Pons (tissue), 1 donor: ENCODE results near the gene SLC22A15.
"Not testable (repeated sequence)": the region's sequence is repeated elsewhere in the genome, so short reads cannot be mapped to it uniquely, and the experiment has no call there.

Experiments
- DNase-seq: peaks from one replicate; pipeline ENCODE4 v3.0.0-alpha.2; 2016; ENCODE audit warnings: low spot score

The SLC22A15 gene

DNA sequence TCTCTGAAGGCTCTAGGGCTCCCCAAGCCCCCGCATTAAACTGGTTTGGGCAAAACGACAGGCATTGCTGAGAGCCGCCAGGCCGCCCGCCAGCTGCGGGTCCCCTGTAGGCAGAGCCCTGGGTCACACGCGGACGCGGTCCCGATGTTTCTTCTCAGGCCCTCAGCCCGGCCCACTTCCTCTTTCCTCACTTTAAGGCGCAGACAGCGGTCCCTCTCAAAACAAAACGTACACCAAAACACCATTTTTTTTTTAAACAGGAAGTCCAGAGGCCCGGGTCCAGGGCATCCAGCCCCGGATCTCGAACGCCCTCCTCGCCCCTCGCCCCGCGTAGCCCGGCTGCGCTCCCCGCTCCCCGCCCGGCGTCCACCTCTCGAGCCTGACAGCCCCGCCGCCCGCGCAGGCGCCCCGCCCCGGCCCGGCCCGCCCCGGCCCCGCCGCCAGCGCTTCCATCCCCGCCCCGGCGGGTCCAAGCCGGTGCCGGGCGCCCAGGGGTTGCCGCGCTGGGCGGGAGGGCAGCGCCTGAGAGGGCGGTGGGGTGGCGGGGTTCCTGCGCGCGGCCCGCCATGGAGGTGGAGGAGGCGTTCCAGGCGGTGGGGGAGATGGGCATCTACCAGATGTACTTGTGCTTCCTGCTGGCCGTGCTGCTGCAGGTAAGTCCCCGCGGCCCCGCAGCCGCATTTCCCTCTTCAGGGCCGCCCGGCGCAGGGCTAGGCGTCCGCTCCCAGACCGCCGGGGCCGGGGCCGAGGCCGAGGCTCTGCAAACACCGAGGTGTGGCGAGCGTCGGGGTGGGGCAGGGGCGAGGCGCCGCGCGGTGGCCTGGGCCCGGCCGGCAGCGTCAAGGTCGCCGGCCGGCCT lies at the start of gene SLC22A15:
Gene SLC22A15, plus strand, starts transcription at position 452 of the 859 bp plus-strand sequence. Its CDS starts 115 bp downstream, at position 567.
- peak; percentile 54 for DNase-seq

DNA sequence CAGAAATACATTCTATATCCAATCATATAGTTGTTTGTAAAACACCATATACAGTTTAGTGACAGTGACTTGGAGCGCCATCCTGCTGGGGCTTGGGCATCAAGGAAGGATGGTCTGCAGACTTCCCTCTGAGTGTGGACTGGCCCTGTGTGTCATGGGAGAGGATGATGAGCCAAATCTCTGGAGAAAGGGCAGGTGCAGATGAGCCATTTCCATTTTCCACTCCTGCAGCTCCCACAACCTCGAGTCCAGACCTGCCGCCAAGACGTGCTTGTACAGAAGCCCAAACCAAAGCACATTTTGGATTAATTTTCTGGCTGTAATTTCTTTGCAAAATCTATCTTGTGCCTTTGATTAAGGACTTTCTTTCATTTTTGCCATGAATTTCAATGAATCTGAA lies 48.3 kb upstream of the SLC22A15 start:
- DNase-seq, result no peak

DNA sequence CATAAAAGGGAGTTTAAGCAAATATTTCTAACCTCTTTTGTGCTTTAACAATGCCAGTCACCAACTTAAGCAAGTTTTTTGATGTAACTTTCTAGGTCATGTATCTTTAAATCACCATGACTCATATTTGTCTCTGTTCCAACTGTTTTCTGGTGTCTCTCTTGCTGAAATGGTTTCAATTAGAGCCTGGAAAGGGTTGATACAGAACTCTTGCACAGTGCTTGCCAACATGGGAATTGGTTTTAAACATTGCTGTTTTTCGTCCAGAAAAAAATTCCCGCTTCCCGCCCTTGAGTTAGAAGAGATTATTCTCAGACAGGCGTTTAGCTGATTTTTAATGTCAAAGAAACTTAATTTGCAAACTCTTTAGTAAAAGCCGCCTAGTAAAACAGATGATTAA lies 46.4 kb upstream of the SLC22A15 start:
- DNase-seq, result no peak

DNA sequence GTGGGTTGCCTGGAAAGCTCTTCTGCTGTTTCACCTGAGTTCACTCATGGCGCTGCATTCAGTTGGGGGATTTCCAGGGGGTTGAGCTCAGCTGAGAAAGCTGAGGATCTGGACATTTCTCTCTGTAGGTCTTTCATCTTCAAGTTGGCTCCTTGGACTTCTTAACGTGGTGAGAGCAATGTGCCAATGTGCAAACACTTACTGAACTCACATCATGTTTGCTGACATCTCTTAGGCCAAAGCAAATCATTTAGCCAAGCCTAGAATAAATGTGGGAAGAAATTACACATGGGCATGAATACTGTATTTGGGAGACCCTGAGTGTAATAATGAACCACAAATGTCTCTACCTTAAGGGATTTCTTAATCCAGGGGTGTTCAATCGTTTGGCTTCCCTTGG lies 42.7 kb upstream of the SLC22A15 start:
- no peak for DNase-seq

DNA sequence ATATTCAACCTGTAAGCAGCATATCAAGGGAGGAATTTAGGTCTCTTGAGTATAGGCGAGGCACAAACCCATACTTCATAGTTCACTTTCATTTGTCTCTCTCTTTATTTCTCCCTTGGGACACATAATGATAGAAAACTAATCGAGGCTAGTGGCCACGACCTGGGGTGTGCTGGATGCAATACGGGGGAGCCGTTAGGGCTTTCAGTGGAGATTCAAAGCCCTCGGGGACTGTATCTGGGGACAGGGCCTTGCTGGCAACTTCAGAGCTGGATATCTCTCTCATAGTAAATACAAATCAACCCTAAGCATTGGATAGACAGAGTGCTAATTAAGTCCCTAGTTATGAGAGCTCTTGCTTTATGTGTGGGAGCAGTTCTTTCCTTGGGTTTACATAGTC lies 36.9 kb upstream of the SLC22A15 start:
- DNase-seq, result no peak

DNA sequence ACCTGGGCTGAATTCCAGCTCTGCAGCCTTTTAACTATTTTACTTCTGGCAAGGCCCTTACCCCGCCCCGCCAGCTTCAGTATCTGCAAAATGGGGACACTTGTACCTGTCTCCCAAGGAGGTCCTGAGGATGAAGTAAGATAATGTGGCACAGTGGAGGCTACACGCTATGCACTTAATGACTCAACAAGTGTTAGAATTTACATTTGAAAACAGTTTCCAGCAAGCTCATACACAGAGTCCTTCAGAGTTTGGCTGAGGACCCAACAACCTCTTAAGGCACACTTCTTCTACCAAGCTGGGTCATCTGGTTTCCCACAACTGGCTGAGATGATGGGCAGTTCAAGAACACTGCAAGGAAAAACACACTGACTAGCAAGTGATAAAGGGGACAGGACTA lies 30.2 kb upstream of the SLC22A15 start:
- no peak for DNase-seq

DNA sequence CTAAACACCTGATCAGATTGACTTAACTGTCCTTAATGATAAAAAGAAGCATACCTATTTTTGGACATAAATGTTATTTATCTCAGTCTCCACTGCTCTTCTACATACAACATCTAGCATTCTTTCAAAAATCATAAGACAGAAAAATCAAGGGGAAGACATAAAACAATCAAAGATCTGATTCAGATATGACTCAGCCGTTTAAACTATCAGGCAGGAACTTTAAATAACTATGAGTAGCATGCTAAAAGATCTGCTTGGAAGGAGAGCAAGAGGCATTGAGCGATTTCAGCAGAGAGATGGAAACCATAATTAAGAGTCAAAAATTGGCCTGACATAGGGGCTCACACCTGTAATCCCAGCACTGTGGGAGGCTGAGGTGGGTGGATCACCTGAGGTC lies 27.2 kb upstream of the SLC22A15 start:
- DNase-seq, result no peak

DNA sequence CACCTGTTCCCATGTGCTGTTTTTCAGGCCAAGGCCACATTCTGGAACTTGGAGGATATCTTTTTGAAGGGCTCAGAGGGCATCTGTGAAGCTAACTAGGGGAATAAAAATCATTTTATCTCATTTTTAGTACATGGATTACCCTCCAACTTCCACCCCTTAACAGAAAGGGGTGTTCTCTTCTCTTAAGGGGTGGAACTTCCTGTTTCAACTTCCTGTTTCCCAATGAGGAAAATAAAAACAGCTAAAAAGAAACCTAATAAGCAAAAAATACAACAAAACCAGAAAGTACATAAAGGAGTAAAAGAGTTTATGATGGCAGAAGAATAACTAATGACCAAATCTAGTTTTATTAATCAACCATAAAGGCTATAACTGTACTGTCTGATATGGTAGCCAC lies 24.8 kb upstream of the SLC22A15 start:
- no peak for DNase-seq

DNA sequence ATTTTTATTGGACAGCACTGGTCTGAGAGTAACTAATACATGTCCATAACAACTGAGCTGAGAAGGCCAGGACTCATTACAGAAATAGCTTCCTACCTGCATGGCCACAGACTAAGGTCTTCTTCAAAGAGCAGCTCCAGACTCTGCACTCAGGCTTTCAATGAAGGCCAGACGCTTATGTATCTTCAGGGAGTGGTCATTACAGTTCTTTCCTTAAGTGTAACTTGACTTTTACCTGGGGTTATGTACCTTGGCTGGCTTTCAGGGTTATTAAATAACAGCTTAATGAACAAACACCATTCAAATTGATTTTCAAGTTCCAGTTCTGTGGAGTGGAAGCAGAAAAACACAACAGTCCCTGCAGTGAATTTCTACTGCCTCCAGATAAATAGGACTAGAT lies 23.8 kb upstream of the SLC22A15 start:
- no peak for DNase-seq

DNA sequence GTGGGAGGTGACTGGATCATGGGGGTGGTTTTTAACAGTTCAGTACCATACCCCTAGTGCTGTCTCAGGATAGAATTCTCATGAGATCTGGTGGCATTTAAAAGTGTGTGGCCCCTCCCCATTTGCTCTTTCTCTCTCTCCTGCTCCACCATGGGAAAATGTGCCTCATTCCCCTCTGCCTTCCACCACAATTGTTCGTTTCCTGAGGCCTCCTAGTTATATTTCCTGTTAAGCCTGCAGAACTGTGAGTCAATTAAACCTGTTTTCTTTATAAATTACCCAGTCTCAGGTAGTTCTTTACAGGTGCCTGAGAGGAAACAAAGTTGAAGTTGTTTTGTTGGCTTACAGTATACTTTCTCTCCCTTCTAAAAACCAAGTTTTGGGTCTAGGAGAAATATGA lies 23.1 kb upstream of the SLC22A15 start:
- DNase-seq, result no peak

DNA sequence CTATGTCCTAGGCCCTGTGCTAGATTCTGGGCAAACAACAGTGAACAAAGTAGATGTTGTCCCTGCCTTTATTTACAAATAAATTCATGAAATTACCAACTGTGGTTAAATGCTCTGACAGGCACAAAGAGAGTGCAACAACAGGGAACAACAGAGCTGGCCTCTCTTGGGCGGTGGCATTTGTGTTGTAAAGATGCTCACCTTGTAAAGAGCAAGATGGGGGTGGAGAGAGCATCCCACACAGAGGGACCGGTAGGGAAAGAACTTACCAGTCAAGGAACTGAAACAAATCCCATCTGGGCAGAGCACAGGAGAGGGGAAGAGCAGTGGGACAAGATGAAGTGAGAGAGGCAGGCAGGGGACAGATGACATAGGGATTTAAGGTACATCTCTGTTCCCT lies 21.6 kb upstream of the SLC22A15 start:
- no peak for DNase-seq

DNA sequence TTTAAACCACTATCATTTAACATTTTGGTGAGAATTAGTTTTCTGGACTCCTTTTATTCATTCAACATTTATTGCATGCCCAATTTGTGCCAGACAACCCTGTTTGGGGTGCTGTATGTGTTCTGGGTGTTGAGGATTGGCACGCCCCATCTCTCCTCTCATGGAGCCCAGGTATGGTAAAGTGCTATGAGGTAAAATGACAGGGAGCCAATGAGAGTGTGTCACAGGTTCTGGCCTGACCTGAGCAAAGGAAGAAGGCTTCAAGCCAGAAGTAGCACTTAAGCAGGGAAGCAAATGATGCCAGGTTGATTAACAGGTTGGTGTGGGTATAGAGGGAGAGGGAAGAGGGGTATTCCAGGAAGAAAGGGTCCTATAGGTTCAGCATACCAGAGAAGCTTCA lies 21.1 kb upstream of the SLC22A15 start:
- DNase-seq, result no peak

DNA sequence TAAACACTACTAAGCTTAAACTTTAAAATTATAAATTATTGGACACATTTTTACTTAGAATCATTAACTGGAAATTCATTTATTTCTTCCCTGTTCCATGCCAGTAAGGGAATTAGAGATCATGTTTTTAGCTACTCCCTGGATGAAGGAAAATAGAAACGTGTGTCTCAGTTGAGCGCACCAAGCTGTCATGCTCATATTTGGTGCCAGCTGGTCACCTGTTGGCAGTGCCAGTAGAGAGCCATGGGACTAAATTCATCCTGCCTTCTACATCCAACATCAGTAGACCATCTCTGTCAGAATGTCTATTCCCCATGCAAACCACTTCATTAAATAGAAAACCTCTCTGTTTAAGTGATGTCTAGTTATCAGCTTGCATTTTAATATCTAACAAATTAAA lies 17.4 kb upstream of the SLC22A15 start:
- no peak for DNase-seq

DNA sequence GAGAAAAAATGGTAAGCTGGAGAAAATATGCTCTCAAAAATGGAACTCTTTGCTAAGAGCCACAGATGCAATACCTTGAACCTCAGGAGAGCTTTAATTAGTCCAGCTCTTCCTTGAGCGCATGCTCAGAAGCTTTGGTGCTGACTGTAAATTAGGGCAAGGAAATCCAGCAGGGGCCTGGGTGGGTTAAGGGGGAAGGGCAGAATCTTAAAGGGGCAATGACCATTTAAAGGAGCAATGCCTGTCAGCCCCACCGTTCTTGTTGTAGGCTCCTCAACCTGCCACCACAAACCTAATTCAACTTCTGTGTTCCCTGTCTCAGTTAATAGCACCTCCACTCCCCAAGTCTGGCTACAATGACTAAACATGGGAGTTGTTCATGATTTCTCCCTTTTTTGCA lies 6.8 kb upstream of the SLC22A15 start:
- DNase-seq, result no peak

DNA sequence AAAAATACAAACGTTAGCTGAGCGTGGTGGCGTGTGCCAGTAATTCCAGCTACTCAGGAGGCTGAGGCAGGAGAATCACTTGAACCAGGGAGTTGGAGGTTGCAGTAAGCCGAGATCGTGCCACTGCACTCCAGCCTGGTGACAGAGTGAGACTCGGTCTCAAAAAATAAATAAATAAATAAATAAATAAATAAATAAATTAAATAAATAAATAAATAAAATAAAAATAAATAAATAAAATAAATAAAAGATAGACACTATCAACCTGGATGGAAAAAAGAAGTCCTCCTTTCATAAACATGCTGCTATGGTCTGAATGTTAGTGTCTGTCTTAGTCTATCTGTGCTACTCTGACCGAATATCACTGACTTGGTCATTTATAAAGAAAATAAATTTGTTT lies 4.5 kb upstream of the SLC22A15 start:
- DNase-seq, result not testable (repeated sequence)

DNA sequence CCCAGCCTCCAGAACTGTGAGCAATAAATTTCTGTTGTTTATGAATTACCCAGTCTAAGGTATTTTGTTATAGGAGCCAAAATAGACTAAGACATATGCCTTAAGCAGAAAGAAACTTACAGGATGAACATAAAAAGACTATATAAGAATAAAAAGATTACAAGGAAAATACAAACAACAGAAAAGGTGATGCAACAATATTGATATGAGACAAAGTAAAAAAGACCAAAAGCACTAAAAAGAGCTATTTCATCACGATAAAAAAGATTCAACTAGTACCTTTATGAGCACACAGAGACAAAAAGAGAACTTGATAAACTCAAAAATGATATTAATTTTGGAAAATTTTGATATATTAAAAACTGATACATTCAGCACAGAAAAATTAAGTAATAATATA lies 3.2 kb upstream of the SLC22A15 start:
- DNase-seq, result no peak

DNA sequence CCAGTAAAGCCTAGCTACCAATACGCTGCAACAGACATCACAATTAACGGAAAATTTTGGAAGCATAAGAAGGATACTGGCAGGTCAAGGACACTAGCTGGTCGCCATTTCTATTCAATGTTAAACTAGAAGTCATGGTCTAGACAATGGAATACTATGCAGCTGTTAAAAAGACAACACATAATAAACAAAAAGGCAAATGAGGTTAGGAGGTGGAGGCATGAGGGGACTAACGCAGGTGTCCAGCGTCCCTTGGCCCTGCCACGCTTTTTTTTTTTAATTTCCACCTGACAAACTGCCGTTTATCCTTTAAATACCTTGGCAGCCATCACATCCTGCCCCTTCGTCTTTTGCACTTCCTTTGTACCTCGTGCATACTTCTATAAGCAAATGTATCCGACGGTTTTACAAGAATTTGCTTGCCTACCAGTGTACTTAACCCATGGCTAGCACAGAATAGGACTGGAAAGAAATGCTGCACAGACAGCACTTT lies 698 bp upstream of the SLC22A15 start:
- no peak for DNase-seq

DNA sequence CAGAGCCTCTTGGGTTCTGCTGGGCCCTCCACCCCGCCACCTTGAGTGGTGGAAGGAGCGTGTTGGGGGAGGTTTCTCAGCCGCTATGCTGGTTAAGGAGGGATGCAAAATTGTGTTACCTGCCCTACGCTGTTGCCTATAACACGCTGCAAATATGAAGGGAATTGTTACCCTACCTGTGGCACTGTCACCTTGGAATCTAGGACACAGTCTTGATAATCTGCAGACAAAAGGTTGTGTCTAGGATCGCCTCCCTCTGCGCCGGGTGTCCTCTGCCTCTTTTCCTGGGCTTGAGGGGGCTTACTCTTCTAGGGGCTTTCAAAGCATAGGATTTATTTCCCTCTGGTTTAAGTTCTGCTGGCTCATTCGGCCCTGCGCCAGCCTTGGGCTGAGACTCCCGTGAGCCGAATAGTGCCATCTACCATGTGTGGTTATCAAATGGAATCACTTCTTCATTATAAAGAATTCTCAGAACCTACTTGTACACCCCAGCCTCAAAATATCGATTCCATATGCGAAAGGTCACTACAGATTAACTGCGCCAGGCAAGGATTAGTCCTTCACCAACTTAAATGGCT lies 697 bp downstream of the SLC22A15 start:
- DNase-seq, result no peak

DNA sequence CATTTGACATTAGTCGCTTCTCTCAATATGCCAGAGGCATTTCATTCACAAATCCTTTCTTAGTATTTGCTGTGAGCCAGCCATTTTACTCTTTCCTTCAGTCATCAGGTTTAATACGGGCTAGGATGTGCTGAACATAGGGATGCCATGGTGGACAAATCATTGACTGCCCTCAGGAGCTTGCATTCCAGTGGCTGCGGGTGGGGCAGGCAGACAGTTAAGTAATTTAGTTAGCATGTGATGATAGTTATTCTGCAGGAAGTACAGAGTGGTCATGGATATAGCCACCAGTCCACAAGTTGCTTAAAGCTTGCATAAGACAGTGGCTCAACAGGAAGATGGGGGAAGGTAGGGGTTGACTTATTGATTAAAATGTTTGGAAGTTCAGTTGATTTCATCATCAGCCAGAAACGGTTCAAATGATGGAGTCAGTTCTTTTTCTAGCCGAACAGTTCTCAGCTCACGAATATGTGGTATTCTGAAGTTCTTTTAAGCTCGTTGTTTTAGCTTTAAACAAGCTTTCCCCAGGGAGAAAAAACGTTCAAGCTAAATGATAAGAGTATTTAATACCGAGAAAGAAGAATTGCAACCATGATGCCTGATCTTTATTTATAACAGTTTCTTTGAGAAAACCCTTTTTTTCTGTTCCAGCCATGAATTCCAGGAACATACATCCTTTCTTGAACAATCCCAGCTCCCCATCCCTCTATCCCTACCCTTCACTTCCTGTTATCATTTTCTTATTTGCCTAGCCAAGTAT lies 1.4 kb downstream of the SLC22A15 start:
- peak; percentile 78 for DNase-seq

DNA sequence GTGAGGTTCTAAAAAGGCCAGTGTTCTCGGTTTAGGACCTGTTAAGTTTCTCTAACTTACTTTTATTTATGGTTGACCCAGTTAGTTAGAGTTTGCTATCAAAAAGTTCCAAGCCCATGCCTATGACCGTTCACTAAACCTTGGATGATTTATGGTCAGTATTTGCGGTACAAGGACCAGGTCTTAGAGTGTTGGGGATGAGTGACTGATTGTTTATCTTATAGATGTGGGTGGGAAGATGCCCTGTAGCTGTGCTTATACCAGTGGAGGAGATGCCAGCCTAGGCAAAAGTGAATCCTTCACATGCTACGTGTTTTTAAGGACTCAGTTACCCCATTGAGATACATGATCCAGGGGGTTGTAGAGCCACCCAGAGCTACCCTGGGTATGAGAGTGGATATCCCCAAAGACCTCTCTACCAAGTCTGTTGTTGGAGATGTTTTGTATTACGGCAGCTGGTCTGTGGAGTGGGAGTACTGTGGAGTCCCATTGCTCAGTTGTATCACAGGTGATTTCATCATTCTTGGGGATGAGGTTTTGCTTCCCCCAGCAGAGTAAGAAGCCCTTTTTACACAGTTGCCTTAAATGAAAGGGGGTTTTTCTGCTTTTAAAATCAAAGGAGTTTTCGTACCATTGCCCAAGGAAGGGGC lies 2.1 kb downstream of the SLC22A15 start:
- DNase-seq, result peak; percentile 67

DNA sequence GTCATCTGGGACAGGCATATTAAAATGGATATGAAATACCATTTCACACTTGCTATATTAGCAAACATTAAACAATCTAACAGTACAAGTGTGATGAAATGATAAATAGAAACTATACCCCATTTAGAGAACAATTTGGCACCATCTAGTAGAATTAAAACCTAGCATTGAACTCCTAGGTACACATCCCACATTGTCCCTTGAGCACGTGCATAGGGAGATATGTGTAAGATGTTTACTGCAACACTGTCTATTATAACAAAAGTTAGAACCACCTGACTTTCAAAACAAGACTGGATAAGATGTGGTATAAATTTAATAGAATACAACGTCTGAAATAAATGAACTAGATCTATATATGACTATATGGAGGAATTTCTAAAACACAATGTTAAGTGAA lies 3.8 kb downstream of the SLC22A15 start:
- peak; percentile 67 for DNase-seq
